T-helper 2 cell treated with Interferon-gamma antibody and Interleukin-4, amounts not matched to agents 5 μg/mL and 100 μg/mL, for 36 hours (primary cell): ENCODE results near the gene REP15.
A peak's percentile ranks its signal among the peaks of the same experiment; 100 is the strongest.

ENCODE experiments used
- DNase-seq: peaks from one replicate; pipeline ENCODE4 v3.0.0; 2021; ENCODE audit warnings: low spot score
- H3K27ac Mint-ChIP-seq: one replicate; pipeline ENCODE4 v1.8.0; 2021; ENCODE audit warnings: mild to moderate bottlenecking, mixed read lengths
- H3K27me3 Mint-ChIP-seq: one replicate; pipeline ENCODE4 v1.8.0; 2021; ENCODE audit warnings: low read depth, mixed read lengths
- H3K36me3 Mint-ChIP-seq: one replicate; pipeline ENCODE4 v1.8.0; 2021; ENCODE audit warnings: low read depth, mixed read lengths
- H3K4me1 Mint-ChIP-seq: one replicate; pipeline ENCODE4 v1.8.0; 2021; ENCODE audit warnings: low read depth, mixed read lengths
- H3K4me3 Mint-ChIP-seq: one replicate; pipeline ENCODE4 v1.8.0; 2022; ENCODE audit warnings: mild to moderate bottlenecking, moderate library complexity, mixed read lengths
- H3K9me3 Mint-ChIP-seq: one replicate; pipeline ENCODE4 v1.8.0; 2021; ENCODE audit warnings: mixed read lengths

Gene REP15

DNA sequence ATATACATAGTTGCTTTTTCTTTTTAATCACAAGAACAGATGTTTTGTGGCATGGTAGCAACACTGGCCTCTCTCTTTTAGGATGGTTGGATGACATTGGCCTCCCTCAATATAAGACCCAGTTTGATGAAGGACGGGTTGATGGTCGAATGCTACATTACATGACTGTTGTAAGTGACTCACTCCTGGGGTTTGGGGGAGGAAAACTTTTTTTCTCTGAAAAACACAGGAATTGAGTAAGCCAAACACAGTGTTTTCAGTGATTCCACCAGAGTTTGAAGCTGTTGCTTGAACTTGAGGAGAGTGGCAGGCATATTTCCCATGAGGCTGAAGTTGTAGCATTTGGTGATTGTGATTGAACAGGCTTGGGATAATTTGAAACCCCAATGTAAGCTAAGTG is 13.7 kb upstream of the REP15 start:
- no peaks in the 10 kb centered on the region for H3K27me3 Mint-ChIP-seq
- no peak overlapping the region for H3K4me3 Mint-ChIP-seq
- no peaks in the 10 kb centered on the region for H3K4me1 Mint-ChIP-seq
- no peak for DNase-seq
- H3K36me3 Mint-ChIP-seq = no peaks in the 10 kb centered on the region
- H3K27ac Mint-ChIP-seq = no peak overlapping the region
- no peaks in the 10 kb centered on the region for H3K9me3 Mint-ChIP-seq

DNA sequence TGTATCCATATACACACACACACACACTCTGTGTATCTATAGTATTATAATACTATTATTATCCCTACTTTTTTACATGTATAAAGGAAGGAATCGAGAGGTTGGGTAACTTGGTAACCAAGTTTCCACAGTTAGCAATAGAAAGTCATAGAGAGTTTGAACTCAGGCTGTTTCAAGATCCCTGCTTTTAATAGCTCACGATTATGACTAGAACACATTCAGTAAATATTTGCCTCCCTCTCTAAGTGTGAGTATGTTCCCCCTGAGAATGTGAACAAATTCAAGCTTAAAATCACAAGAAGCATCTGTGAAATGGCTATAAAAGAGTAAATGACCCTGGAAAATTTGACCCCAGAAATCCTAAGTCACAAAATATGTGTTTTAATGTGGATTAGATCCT is 11.0 kb upstream of the REP15 start:
- H3K27ac Mint-ChIP-seq = no peak overlapping the region
- H3K9me3 Mint-ChIP-seq = no peaks in the 10 kb centered on the region
- no peaks in the 10 kb centered on the region for H3K36me3 Mint-ChIP-seq
- H3K4me1 Mint-ChIP-seq = no peaks in the 10 kb centered on the region
- H3K4me3 Mint-ChIP-seq = no peak overlapping the region
- no peaks in the 10 kb centered on the region for H3K27me3 Mint-ChIP-seq
- DNase-seq = no peak

DNA sequence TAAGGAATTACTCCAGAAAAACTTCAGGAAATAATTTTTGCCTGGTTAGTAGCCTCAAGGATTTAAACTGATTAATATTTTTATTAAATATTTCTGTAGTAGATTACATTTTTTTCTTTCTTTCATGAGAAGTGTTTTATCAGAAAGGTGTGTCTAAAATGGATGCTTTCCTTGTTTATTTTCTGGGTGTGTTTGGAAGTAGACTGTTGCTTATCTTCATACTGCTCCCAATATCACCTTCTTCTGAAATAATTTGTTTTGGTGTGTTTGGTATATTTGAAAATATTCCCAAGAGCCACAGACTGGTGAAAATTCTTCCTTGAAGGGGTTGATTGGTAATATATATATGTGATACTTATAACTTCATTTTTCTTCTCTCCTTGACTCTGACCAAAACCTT is 10.1 kb upstream of the REP15 start:
- Mint-ChIP-seq H3K36me3 (no peaks in the 10 kb centered on the region), H3K27me3 (no peaks in the 10 kb centered on the region), H3K27ac (no peak overlapping the region), H3K4me1 (no peaks in the 10 kb centered on the region), H3K9me3 (no peaks in the 10 kb centered on the region), H3K4me3 (no peak overlapping the region)
- no peak for DNase-seq

DNA sequence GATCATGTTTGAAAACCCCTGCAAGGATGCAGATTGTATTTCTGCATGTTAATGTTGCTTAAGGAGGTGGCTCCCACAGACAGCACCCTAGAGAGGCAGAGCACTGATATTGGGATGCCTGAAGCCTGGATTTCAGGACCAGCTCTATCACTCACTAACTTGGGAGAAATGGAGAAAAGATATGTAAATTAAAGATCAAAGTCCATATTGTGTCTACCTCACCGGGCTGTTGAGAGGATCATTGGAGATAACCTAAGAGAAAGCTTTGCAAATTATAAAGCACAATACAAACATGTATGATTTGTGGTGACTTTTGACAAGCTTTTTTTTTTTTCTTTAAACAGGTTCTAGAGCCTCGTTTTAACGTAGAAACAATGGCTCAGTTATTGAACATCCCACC is 7.6 kb upstream of the REP15 start:
- Mint-ChIP-seq H3K36me3 (no peaks in the 10 kb centered on the region), H3K27ac (no peak overlapping the region), H3K27me3 (no peaks in the 10 kb centered on the region), H3K4me1 (no peaks in the 10 kb centered on the region), H3K4me3 (no peak overlapping the region), H3K9me3 (no peaks in the 10 kb centered on the region)
- no peak for DNase-seq

DNA sequence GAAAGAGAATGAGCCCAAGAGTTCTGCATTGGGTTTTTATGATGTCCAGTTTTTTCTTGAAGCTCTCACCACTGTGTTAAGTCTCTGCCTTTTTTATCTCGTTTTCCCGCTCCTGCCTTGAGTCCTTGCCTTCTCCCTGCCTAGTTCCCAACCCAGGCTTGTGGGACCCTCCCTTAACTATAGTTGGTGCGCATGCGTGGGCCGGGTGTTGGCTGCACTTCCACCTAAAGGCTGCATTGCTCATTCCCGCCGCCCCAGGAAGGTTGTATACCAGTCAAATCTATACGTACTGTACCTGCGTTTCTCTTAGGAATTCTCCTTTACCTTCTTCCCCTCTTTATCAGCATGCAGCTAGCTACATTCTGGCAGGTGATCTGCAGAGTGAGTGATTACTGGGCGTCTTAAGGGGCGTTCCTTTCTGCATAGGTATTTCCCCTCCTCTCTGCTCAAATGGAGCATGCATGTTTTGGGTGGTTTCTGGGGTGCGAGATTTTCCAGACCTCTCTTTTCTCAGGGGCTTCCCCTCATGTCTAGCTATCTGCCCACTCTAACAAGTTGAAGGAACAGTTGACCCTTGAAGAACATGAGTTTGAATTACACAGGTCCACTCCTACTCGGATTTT is 6.6 kb upstream of the REP15 start:
- H3K9me3 Mint-ChIP-seq = no peaks in the 10 kb centered on the region
- no peak for DNase-seq
- H3K36me3 Mint-ChIP-seq = no peaks in the 10 kb centered on the region
- no peak overlapping the region for H3K27ac Mint-ChIP-seq
- no peak overlapping the region for H3K4me3 Mint-ChIP-seq
- H3K27me3 Mint-ChIP-seq = no peaks in the 10 kb centered on the region
- no peaks in the 10 kb centered on the region for H3K4me1 Mint-ChIP-seq

DNA sequence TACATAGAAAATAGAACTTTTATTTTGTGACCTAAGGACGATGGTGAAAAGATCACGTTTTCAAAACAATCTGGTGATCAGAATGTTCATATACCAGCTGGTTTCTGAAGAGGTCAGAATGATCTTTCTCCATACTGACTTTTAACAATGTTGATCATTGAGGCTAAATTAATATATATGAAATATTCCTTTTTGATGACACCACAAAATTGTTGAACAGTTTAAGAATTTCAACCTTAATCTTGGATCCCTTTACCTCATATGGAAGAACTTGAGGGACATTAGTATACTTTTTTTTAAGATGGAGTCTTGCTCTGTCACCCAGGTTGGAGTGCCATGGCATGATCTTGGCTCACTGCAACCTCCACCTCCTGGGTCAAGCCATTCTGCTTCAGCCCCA is 2.8 kb upstream of the REP15 start:
- H3K36me3 Mint-ChIP-seq = no peaks in the 10 kb centered on the region
- H3K27me3 Mint-ChIP-seq = peaks cover 9% of the 10 kb centered on the region

DNA sequence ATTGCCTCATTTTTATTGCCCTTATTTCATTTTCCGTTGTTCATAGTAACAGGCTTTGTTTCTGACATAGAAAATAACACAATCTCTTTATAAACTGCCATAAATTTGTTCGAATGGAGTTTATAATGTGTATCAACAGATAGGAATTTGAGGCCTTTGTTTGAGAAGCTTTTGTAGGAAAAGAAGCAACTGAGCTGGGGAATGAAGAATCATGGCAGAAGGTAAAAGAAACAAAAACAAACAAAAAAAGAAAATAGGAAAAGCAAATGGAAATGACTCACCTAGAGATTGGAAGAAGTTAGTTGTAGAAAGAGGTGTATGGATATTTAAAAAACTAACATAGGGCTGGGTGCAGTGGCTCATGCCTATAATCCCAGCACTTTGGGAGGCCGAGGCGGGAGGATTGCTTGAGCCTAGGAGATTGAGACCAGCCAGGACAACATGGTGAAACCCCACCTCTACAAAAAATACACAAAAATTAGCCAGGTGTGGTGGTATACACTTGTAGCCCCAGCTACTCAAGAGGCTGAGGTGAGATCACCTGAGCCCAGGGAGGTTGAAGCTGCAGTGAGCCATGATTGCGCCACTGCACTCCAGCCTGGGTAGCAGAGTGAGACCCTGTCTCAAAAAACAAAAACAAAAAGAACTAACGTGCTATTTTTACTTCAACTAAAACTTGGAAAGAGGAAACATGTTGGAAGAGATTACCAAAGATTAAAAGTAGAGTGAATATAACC is 523 bp upstream of the REP15 start:
- H3K9me3 Mint-ChIP-seq = no peaks in the 10 kb centered on the region
- H3K27ac Mint-ChIP-seq = no peak overlapping the region
- DNase-seq = no peak
- H3K27me3 Mint-ChIP-seq = peaks cover 17% of the 10 kb centered on the region
- no peak overlapping the region for H3K4me3 Mint-ChIP-seq
- no peaks in the 10 kb centered on the region for H3K4me1 Mint-ChIP-seq
- H3K36me3 Mint-ChIP-seq = no peaks in the 10 kb centered on the region

More for the DNA sequence above, 2.8 kb upstream of the REP15 start:
- Mint-ChIP-seq H3K9me3 (no peaks in the 10 kb centered on the region), H3K4me1 (no peaks in the 10 kb centered on the region), H3K27ac (no peak overlapping the region), H3K4me3 (no peak overlapping the region)
- DNase-seq = no peak

DNA sequence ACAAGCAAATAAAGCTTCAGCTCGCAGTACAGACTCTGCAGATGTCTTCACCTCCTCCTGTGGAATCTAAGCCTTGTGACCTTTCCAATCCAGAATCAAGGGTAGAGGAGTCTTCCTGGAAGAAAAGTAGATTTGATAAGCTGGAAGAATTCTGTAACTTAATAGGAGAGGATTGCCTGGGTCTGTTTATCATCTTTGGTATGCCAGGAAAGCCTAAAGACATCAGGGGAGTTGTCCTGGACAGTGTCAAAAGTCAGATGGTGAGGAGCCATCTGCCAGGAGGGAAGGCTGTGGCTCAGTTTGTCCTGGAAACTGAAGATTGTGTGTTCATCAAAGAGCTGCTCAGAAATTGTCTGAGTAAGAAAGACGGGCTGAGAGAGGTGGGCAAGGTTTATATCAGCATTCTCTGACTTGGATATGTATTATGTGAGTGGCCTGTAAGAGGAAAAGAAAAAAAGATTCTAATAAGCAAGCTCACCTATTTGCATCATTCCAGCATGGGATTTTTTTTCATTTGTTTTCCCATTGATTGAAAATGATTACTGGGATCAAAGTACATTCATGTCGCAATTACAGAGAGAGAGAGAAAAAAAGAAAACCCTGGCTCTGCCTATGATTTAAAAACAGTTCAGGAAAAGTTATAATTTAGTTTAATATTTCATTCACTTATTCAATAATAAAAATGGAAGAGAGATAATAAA is 767 bp downstream of the REP15 start:
- Mint-ChIP-seq H3K27me3 (peaks cover 20% of the 10 kb centered on the region), H3K4me3 (no peak overlapping the region), H3K27ac (no peak overlapping the region), H3K4me1 (no peaks in the 10 kb centered on the region), H3K36me3 (no peaks in the 10 kb centered on the region), H3K9me3 (no peaks in the 10 kb centered on the region)
- DNase-seq = no peak

DNA sequence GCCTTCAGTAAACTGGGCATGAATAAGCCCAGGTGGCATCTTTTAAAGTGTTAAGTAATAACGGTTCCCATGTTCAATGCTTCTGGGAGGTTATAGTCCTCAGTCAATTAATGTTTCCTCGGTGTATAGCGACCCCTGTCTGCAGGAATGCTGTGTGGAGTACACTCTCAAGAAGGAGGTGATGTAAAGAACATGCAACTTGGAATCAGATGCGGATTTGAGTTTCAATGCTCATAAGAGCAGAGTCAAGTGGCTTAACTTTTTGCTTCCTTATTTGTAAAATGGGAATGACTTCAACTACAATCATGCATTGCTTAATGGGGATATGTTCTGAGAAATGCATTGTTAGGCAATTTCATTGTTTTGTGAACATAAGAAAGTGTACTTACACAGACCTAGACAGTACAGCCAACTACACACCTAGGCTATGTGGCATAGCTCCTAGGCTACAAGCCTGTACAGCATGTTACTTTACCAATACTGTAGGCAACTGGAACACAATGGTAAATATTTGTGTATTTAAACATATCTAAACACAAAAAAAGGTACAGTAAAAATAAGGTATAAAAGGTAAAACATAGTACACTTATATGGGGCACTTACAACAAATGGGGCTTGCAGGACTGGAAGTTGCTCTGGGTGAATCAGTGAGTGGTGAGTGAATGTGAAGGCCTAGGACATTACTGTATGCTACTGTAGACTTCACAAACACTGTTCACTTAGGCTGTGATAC is 7.6 kb downstream of the REP15 start:
- Mint-ChIP-seq H3K4me1 (no peaks in the 10 kb centered on the region), H3K9me3 (no peaks in the 10 kb centered on the region), H3K36me3 (no peaks in the 10 kb centered on the region), H3K27me3 (peaks cover 24% of the 10 kb centered on the region), H3K4me3 (no peak overlapping the region), H3K27ac (no peak overlapping the region)
- DNase-seq = peak; percentile 55

DNA sequence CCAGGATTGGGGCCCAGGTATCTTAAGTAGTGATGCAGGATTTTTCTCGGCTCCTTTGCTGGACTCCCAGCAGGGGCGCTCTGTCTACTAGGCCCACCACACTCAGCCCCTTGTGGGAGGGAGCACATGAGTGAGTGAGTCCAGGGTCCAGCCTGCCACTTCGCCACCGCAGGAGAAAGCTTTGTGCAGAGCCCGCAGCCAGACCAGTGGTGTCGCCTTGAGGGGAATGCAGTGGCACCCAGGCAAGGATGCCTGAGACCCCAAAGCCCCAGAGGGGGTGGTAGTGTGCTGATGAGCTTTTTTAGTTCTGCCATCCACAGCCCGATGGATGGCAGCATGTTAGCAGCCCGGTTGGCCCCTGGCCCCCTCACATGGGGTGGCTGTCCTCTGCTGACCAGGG is 9.0 kb downstream of the REP15 start:
- Mint-ChIP-seq H3K9me3 (no peaks in the 10 kb centered on the region), H3K4me1 (peaks cover 3% of the 10 kb centered on the region), H3K4me3 (no peak overlapping the region), H3K36me3 (no peaks in the 10 kb centered on the region), H3K27me3 (peaks cover 18% of the 10 kb centered on the region), H3K27ac (no peak overlapping the region)
- no peak for DNase-seq

DNA sequence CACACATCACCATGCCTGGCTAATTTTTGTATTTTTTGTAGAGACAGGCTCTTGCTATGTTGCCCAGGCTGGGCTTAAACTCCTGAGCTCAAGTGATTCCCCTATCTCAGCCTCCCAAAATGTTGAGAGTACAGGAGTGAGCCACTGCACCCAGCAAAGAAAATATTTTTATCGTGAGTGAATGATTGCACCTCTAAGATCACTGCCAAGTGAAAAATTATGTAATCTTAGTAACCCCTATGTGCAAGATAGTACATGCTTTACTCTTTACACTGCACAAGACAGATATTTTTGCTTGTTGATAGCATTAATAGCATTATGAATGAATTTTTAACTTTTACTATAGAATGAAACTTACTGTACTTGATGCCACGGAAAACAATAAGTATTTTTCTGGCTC is 11.0 kb downstream of the REP15 start:
- H3K27me3 Mint-ChIP-seq = peaks cover 15% of the 10 kb centered on the region
- peaks cover 3% of the 10 kb centered on the region for H3K36me3 Mint-ChIP-seq
- no peak overlapping the region for H3K4me3 Mint-ChIP-seq
- H3K27ac Mint-ChIP-seq = no peak overlapping the region
- no peaks in the 10 kb centered on the region for H3K9me3 Mint-ChIP-seq
- DNase-seq = no peak
- peaks cover 12% of the 10 kb centered on the region for H3K4me1 Mint-ChIP-seq

DNA sequence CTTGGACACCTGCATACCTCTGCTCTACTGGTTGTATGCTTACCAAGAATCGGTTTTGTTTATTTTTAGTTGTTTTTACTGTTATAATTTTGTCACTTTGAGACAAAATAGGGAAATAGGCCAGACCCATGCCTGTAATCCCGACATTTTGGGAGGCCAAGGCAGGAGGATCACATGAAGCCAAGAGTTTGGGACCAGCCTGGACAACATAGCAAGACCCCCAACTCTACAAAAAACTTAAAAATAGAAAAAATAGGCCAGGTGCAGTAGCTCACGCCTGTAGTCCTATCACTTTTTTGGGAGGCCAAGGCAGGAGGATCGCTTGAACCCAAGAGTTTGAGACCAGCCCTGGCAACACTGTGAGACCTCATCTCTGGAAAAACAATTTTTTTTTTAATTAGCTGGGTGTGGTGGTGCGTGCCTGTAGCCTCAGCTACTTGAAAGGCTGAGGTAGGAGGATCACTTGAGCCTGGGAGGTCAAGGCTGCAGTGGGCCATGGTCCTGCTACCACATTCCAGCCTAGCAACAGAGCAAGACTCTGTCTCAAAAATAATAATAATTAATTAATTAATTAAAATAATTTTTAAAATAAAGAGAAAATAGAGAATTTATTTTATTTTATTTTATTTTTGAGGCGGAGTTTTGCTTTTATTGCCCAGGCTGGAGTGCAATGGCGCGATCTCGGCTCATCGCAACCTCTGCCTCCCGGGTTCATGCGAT is 13.1 kb downstream of the REP15 start:
- Mint-ChIP-seq H3K27ac (no peak overlapping the region), H3K4me3 (peak overlapping the region; percentile 96), H3K36me3 (peaks cover 6% of the 10 kb centered on the region), H3K9me3 (no peaks in the 10 kb centered on the region), H3K27me3 (peaks cover 15% of the 10 kb centered on the region), H3K4me1 (peaks cover 19% of the 10 kb centered on the region)
- DNase-seq = no peak

DNA sequence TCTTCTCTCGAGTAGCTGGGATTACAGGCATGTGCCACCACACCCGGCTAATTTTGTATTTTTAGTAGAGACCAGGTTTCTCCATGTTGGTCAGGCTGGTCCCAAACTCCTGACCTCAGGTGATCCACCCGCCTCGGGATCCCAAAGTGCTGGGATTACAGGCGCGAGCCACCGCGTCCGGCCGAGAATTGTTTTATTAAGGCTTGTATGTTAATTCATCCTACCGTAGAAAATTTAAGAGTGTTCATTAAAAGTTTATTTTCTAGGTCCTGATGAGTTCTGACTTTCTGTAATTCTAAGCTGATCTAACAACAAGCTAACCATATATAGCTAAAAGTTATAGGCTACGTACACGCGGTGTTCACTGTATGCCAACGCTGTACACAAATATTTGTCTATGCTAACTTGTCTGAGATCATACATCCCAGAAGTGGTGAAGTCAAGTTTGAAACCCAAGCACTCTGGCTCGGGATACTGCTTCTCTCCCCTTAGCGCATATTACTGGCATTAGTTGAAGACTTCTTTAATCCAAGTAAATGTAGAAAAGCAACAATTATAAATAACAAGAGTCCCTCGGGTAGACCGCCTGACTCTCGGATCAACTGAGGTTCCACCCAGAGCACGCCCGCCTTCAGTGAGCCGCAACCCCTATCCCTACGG is 13.8 kb downstream of the REP15 start:
- Mint-ChIP-seq H3K36me3 (peaks cover 10% of the 10 kb centered on the region), H3K27ac (peak overlapping the region; percentile 97), H3K9me3 (no peaks in the 10 kb centered on the region), H3K4me3 (peak overlapping the region; percentile 96), H3K4me1 (peaks cover 19% of the 10 kb centered on the region), H3K27me3 (peaks cover 15% of the 10 kb centered on the region)
- DNase-seq = no peak
